Measurements from ENCODE around the gene PLXNB2.

The PLXNB2 gene

GRCh38 chr22:50261615-50262459 lies 45.6 kb downstream of the PLXNB2 start, which contains the start of gene MAPK12:
TSS of gene MAPK12 (minus strand) at chr22:50261683. CDS start at chr22:50261509, 174 bp downstream.
- DNase-seq: no peak

GRCh38 chr22:50260801-50261614 lies 46.4 kb downstream of the PLXNB2 start:
- peak in 1 of 2 donors; percentile 20 for DNase-seq

- no peak for DNase-seq
Observed at GRCh38 chr22:50260434-50260800, 47.0 kb downstream of the PLXNB2 start.

- no peak for DNase-seq
Observed at GRCh38 chr22:50259302-50259701, 48.1 kb downstream of the PLXNB2 start.

- no peak for DNase-seq
Observed at GRCh38 chr22:50258361-50259292, 48.8 kb downstream of the PLXNB2 start.

GRCh38 chr22:50257451-50258360 lies 49.7 kb downstream of the PLXNB2 start:
- no peak for DNase-seq

GRCh38 chr22:50257041-50257440 lies 50.4 kb downstream of the PLXNB2 start:
- no peak for DNase-seq

GRCh38 chr22:50256258-50256862 lies 51.1 kb downstream of the PLXNB2 start:
- no peak for DNase-seq

- no peak for DNase-seq
Observed at GRCh38 chr22:50255607-50256006, 51.8 kb downstream of the PLXNB2 start.

- no peak for DNase-seq
Observed at GRCh38 chr22:50255099-50255498, 52.3 kb downstream of the PLXNB2 start.

GRCh38 chr22:50253941-50254340 lies 53.5 kb downstream of the PLXNB2 start:
- no peak for DNase-seq

- DNase-seq: peak; percentile 56 to 71
Observed at GRCh38 chr22:50253046-50253915, 54.2 kb downstream of the PLXNB2 start.

- DNase-seq: peak; percentile 51 to 64
Observed at GRCh38 chr22:50252082-50253045, 55.1 kb downstream of the PLXNB2 start.

- no peak for DNase-seq
Observed at GRCh38 chr22:50251477-50252081, 55.9 kb downstream of the PLXNB2 start.

- DNase-seq: peak; percentile 78 to 90
Observed at GRCh38 chr22:50250555-50251476, 56.6 kb downstream of the PLXNB2 start, which contains the start of gene HDAC10. TSS of gene HDAC10 (minus strand) at chr22:50251265. CDS start at chr22:50251032, 233 bp downstream.

GRCh38 chr22:50250249-50250554 lies 57.2 kb downstream of the PLXNB2 start:
- DNase-seq: no peak

Measured in inflammatory macrophage treated with lipopolysaccharide for 1 hour (primary cell).